GM04504 (cell line): ENCODE data around the gene SLC6A6.
"Not testable (repeated sequence)": the region's sequence is repeated elsewhere in the genome, so short reads cannot be mapped to it uniquely, and the experiment has no call there.

Experiments
- DNase-seq: peaks from one replicate; pipeline ENCODE4 v3.0.0-alpha.2; 2012; ENCODE audit warnings: low read depth

The SLC6A6 gene

GRCh38 chr3:14437705-14438104, 35.3 kb downstream of the SLC6A6 start:
- not testable (repeated sequence) for DNase-seq

GRCh38 chr3:14438262-14438661, 35.9 kb downstream of the SLC6A6 start:
- DNase-seq = no peak

GRCh38 chr3:14438929-14439328, 36.5 kb downstream of the SLC6A6 start:
- no peak for DNase-seq

GRCh38 chr3:14439501-14440167, 37.2 kb downstream of the SLC6A6 start:
- DNase-seq = no peak

GRCh38 chr3:14440168-14440518, 37.7 kb downstream of the SLC6A6 start:
- no peak for DNase-seq

GRCh38 chr3:14440531-14441239, 38.3 kb downstream of the SLC6A6 start:
- DNase-seq = no peak

GRCh38 chr3:14441240-14441919, 39.0 kb downstream of the SLC6A6 start:
- DNase-seq = no peak

- DNase-seq = no peak
Measured at GRCh38 chr3:14441920-14442300, 39.5 kb downstream of the SLC6A6 start.

- no peak for DNase-seq
Measured at GRCh38 chr3:14444380-14444779, 42.0 kb downstream of the SLC6A6 start.

- no peak for DNase-seq
Measured at GRCh38 chr3:14445773-14446172, 43.4 kb downstream of the SLC6A6 start.

- DNase-seq = no peak
Measured at GRCh38 chr3:14446988-14447570, 44.7 kb downstream of the SLC6A6 start.

GRCh38 chr3:14448063-14448462, 45.7 kb downstream of the SLC6A6 start:
- no peak for DNase-seq

GRCh38 chr3:14448756-14449727, 46.6 kb downstream of the SLC6A6 start:
- no peak for DNase-seq

GRCh38 chr3:14450506-14450905, 48.1 kb downstream of the SLC6A6 start:
- DNase-seq = no peak

- no peak for DNase-seq
Measured at GRCh38 chr3:14450922-14451606, 48.7 kb downstream of the SLC6A6 start.

GRCh38 chr3:14451844-14452739, 49.7 kb downstream of the SLC6A6 start:
- DNase-seq = peak; percentile 86

- peak; percentile 97 for DNase-seq
Measured at GRCh38 chr3:14452740-14453710, 50.6 kb downstream of the SLC6A6 start.

- DNase-seq = no peak
Measured at GRCh38 chr3:14453876-14454638, 51.7 kb downstream of the SLC6A6 start.
